ENCODE measurements around the gene ANKH.

DNA sequence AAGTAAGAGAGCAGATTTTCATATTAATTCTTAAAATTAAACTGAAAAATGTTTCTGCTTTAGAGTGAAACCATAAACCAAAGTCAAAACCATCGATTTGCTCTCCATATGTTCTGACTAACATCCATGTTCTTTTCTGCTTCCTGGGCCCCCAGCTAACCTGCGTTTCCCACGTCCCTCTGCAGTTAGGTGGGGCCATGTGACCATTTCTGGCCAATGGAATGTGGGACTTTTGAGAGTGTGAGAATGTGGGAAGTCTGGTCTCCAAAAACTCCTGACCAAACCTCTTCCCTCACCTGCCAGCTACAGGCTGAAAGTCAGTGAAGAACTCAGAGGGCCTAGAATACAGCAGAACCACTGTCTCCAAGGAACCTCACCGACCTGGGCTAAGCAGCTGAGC is 44.9 kb downstream of the ANKH start:
- TF ChIP-seq FOXP2 (optimal IDR thresholded peaks at IDR 0.05; ENCODE audit: control extremely low read depth, extremely low read length, insufficient read depth): no peak
- no peak for TF ChIP-seq EZH2 (IDR thresholded peaks at IDR 0.05)
- TF ChIP-seq POLR2AphosphoS5 (IDR thresholded peaks at IDR 0.05; ENCODE audit: borderline replicate concordance, low read depth, low read length): no peak

Data from SK-N-MC (cell line).